Right ventricle myocardium superior (tissue), 1 donor: ENCODE measurements around the gene HEATR5B. TPM values are rescaled to one million over a fixed set of nuclear protein-coding genes. Genes with fewer than 3 reads are reported as not detected.

Experiments used
- ATAC-seq: fragments of 200-7000 bp; cut with Tn5 transposase; one replicate; pipeline ENCODE4 v1.9.1; 2020; ENCODE audit warnings: mild to moderate bottlenecking; ENCODE audit not compliant: poor library complexity
- DNase-seq: peaks from one replicate; pipeline ENCODE4 v3.0.0-alpha.2; 2020
- intact Hi-C: fragments of 100-400 bp; cut with DNase I; formaldehyde crosslinking; loops from one replicate; pipeline ENCODE4 v1.11.2; 2022
- long read RNA-seq: library from polyadenylated mRNA; unstranded; transcript quantifications from one replicate; pipeline ENCODE4 v2.0.0, GENCODE V29; 2021
- total RNA-seq: library from RNA; stranded (reverse); fragmentation: NEBNext Ultra II Directional; extraction: Animal tissue kit (Norgen Biotek cat#: 25700); gene quantifications from one replicate; pipeline ENCODE4 v1.2.1, GENCODE V29; 2021
- donor health status: DM: no; HTN: yes; CAD: no; lungs with severe emphysema.

HEATR5B gene
- 27.7 TPM for total RNA-seq
- long read RNA-seq, full-length matches to known transcripts: 2 of 95 reads
- long read RNA-seq, partial matches to known transcripts: 35 of 95 reads
- long read RNA-seq, other reads (novel, unspliced or antisense): 58 of 95 reads

DNA sequence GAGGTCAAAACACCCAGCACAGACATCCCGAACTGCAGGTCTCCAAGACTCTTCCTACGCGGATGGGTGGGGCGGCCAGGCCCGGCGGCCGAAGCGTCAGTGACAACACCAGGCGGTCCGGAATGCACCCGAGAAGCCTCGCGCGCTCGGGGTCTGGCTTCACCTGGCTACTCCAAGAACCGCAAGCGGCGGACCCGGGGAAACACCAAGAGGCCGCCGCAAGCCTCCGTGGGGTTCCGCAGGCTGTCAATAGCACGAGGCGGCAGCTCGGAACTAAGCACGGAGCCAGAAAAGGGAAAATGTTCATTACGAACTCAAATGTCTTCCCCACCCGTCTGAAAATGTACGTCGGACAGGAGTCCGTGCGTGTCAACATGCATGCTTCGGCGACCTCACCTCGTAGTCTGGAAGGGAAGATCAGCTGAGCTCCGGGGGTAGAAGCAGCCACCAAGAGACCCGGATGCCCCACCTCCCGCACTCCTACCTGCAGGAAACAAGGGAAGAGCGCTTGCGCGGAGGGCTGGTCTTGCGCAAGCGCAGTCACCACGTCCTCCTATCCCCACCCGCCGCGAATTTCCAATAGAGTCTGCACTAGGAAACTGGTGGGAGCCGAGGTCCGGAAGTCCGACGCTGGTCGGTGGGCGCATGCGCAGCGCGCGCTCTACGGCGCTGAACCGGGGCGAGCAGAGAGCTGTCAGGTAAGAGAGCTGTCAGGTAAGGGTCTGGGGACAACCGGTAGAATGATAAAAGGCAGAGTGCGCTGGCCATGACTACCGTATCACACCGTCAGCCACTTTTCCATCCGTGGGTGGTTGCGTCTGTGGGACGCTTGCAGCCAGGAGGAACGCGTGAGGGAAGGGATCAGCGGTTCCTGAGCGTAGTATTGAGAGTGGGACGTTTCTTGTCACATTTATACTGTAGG is at the start of gene HEATR5B, which contains the start of gene GPATCH11:
HEATR5B (minus strand) TSS at position 500 of the 922 bp plus-strand sequence. CDS start 958 bp downstream, outside the sequence.
GPATCH11 (plus strand) TSS at position 646 of the 922 bp plus-strand sequence. CDS start 3,864 bp downstream, outside the sequence.
- intact Hi-C loops: no loop called here
- DNase-seq (peak; percentile 96), ATAC-seq (peak; percentile 99)

DNA sequence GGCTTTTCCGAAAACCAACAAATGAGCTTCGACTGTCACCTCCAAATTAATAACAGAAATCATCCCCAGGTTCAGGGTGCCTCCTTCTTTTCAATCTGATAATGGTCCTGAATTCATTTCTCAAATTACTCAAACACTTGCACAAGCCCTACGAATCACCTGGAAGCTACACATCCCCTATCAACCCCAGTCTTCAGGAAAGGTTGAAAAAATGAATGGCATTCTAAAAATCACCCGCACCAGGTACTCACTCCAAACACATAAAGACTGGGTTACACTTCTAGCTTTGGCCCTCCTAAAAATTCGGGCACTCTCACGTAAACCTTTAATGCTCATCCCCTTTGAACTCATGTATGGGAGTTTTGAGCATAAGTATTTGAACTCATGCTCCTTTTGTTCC is 48.7 kb upstream of the HEATR5B start:
- no peak for ATAC-seq
- intact Hi-C loops: no loop called here
- DNase-seq: no peak

DNA sequence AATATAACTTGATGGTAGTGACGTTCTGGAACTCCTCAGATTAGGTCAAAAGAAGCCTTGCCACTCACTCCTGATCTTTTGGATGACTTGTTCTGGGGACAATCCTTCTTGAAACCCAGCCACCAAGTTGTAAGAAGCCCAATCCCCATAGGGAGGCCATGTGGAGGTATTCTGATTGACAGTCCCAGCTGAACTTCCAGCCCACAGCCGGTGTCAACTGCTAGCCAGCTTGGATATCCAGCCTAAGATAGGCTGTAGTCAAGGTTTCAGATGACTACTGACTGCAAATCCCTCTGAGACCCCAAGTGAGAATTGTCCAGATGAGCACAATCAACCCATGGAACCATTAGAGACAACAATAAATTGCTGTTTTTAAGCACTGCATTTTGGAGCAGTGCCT is 41.2 kb upstream of the HEATR5B start:
- ATAC-seq (no peak), DNase-seq (no peak)
- intact Hi-C loops: no loop called here

GRCh38 chr2:37119157-37119556 is 35.0 kb upstream of the HEATR5B start:
- ATAC-seq (no peak), DNase-seq (no peak)
- intact Hi-C loops: no loop called here

DNA sequence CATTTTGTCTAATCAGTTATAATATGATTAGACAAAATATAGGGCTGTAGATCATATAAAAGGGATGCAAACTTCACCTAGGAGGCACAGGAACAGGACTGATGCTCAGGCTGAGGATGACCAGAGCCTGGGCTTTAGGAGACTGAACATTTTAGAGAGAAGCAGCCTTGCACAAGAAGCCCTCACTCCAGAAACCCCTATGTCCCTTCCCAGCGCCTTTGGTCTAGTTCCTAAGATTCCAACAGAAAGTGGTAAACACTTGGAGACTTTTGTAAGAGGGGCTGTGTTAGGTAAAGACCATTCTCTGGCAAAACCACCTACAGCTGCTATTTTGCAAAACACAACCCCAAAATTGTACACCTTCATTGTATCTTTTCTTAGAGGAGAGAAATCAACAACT is 33.4 kb upstream of the HEATR5B start:
- DNase-seq (no peak), ATAC-seq (no peak)
- intact Hi-C loops: no loop called here

GRCh38 chr2:37111958-37112357 is 27.8 kb upstream of the HEATR5B start:
- no peak for DNase-seq
- intact Hi-C loops: no loop called here

GRCh38 chr2:37110306-37111212 is 26.4 kb upstream of the HEATR5B start:
- intact Hi-C loops: no loop called here
- no peak for ATAC-seq
- DNase-seq: no peak

More at GRCh38 chr2:37111958-37112357, 27.8 kb upstream of the HEATR5B start:
- ATAC-seq: no peak

DNA sequence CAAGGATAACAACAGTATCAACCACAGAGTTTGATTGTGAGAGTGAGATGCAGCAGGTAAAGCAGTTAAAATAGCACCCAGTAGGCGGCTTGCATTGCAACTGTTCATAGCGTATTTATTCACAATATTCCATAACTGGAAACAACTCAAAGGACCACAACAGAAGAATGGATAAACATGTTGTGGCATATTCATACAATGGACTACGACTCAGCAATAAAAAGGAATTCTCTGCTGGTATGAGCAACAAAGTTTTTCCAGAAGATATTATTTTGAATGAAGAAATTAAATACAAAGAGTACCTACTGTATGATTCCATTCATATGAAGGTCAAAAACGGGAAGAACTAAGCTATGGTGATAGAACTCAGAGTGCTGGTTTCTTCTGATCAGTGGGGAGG is 25.4 kb upstream of the HEATR5B start:
- ATAC-seq (no peak), DNase-seq (no peak)
- intact Hi-C loops: no loop called here

GRCh38 chr2:37105150-37105549 is 21.0 kb upstream of the HEATR5B start:
- ATAC-seq: no peak
- intact Hi-C loops: no loop called here
- no peak for DNase-seq

DNA sequence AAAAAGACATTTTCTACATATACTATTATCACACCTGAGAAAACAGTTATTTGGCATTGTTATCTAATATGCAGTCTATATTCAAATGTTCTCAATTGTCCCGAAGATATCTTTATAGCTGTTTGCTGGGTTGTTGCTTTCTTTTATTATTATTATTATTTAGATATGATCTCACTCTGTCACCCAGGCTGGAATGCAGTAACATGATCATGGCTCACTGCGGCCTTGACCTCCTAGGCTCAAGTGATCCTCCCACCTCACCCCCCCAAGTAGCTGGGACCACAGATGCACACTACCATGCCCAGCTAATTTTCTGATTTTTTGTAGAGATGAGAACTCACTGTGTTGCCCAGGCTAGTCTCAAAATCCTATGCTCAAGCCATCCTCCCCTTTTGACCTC is 20.0 kb upstream of the HEATR5B start:
- ATAC-seq (no peak), DNase-seq (no peak)
- intact Hi-C loops: no loop called here

DNA sequence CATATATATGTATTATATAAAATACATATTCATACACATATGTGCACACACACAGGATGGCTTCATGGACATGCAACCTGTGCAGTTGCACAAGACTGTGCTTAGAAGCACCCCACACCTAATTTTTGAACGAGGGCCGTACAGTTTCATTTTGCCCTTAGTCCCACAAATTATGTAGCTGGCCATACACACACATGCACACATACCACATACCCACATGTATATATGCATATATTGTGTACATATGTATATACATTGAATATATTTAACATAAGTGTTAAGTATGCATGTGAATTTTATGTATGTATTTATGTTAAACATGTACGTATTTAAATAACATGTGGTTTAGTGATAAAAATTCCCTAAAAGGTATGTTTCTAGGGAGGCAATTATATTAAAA is 18.4 kb upstream of the HEATR5B start:
- intact Hi-C loops: no loop called here
- ATAC-seq (no peak), DNase-seq (no peak)

DNA sequence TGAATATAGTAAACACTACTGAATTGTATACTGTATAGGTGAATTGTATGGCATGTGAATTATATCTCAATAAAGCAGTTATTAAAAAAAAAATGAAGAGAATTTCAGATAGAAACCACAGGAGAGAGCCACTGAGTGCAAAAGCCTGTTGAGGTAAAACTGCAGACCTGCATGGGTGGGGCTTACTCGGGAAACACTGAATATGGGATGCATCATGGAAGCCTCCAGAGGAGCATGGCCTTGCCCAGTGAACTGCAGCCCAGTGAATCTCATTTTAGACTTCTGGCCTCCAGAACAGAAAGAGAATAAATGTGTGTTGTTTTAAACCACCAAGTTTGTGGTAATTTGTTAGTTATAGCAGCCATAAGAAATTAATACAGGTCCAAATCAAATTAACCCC is 15.9 kb upstream of the HEATR5B start:
- no peak for ATAC-seq

DNA sequence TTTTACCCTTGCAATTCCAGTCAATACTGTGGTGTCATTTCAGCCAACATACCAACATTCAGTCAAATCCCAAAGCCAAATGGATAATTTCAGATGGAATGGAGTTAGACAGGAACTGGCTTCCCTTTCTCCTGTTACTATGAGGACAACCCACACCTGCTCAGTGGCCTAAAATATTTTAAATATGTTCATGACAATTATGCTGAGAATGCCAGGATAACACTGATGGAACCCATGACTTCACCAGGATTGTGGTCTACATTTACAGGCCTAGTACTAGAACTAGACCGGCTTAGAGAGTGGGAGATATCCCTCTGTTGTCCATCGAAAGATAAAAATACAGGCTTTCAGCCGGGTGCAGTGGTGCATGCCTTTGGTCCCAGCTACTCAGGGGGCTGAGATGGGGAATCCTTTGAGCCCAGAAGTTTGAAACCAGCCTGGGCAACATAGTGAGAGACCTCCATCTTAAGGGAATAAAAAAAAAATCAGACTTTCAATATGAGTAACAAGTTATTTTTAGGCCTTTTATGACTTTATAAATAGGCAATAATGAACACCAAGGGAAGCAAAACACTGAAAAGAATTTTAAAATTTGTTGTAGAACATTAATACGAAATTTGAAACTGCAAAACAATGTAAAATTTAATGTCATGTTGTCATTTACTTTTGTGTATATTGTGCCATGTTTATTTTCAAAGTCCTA is 14.4 kb upstream of the HEATR5B start:
- intact Hi-C loops: no loop called here
- DNase-seq (no peak), ATAC-seq (no peak)

More for the DNA sequence above, 15.9 kb upstream of the HEATR5B start:
- DNase-seq: no peak
- intact Hi-C loops: no loop called here

- intact Hi-C loops: no loop called here
- ATAC-seq (no peak), DNase-seq (no peak)
Measured at GRCh38 chr2:37096568-37096967, 12.4 kb upstream of the HEATR5B start.

DNA sequence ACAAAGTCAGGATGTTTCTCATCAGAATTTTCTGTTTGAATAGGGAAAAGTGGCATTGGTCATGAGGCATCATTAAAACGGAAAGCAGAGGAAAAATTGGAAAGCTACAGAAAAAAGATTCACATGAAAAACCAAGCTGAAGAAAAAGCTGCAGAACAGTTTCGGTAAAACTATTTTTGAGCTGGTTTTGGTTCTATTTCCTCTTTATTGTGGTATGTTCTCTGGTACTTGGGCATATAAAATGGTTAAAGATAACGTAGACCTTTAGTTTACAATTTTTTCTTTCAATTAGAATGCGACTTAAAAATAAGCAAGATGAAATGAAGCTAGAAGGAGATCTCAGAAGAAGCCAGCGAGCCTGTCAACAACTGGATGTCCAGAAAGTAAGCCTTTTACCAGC is 7.7 kb upstream of the HEATR5B start:
- no peak for DNase-seq
- intact Hi-C loops: no loop called here
- no peak for ATAC-seq

DNA sequence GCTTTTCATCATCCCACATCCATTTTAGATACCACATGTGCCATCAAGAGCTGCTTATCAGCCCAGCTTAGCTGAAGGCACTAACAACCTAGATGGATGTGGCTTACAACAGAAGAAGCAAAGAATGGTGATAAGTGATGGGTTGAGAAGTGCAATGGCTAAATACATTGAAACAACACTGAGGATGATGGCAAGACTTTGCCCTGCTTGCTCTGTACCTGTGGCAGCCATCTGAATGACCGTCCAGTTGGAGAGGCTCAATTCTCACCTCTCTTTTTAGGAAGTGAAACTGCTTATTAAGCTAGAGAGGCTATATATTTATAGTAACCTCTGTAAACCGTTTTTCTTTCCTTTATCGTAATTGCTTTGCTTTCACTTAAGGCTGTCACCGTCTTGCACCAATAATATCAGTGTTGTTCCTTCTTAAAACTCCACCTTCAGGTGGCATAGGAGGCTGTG is 5.9 kb upstream of the HEATR5B start:
- ATAC-seq: no peak
- intact Hi-C loops: no loop called here
- DNase-seq: no peak

GRCh38 chr2:37085731-37086147 is 1.6 kb upstream of the HEATR5B start:
- DNase-seq (no peak), ATAC-seq (no peak)
- intact Hi-C loops: no loop called here

DNA sequence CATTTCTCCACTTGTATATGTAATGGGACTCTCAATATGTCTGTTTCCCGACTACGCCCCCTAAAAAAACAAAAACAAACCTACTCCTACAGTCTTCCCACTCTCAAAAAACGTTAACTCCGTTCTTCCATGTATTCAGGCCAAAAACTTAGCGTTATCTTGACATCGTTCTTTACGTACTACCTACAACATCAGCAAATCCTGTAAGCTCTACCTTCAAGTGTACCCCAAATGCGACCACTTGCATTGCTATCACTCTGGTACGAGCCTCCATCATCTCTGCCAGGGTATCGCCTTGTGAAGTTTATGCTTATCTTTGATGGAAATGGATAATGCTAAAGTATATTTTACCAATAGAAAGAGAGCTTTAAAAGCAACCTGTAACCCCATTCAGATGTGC is 625 bp upstream of the HEATR5B start:
- DNase-seq (no peak), ATAC-seq (no peak)
- intact Hi-C loops: no loop called here

- no peak for ATAC-seq
- intact Hi-C loops: no loop called here
- DNase-seq: no peak
Measured at GRCh38 chr2:37080689-37081088, 3.5 kb downstream of the HEATR5B start.
